Panc1 (cell line): ENCODE measurements around the gene SHROOM3.
"Not testable (repeated sequence)": the region's sequence is repeated elsewhere in the genome, so short reads cannot be mapped to it uniquely, and the experiment has no call there.

ENCODE experiments used
- POLR2AphosphoS5 ChIP-seq: IDR thresholded peaks from 2 replicates; pipeline ENCODE4 v1.6.1; 2012; ENCODE audit warnings: mild to moderate bottlenecking, low read depth, low read length, moderate library complexity
- SIN3A ChIP-seq: IDR thresholded peaks from 2 replicates; pipeline ENCODE4 v1.6.1; 2012; ENCODE audit warnings: low read depth, mild to moderate bottlenecking, low read length, moderate library complexity, borderline replicate concordance; ENCODE audit not compliant: insufficient read depth
- TCF7L2 ChIP-seq: IDR thresholded peaks from 2 replicates; pipeline ENCODE4 v1.6.1; 2011; ENCODE audit warnings: mild to moderate bottlenecking, low read depth, low read length, inconsistent platforms
- TF ChIP-seq, protein P1 (sequence below): fragments of 450-650 bp; IDR thresholded peaks from 2 replicates; pipeline ENCODE4 v1.5.1; 2017; ENCODE audit warnings: mild to moderate bottlenecking
- TF ChIP-seq, protein P2 (sequence below), 2 experiments: IDR thresholded peaks; 2 replicates each; pipeline ENCODE4 v1.6.1; 2011 to 2012; ENCODE audit warnings: low read depth in 2 of 2, control low read depth in 1 of 2, low read length in 1 of 2, mild to moderate bottlenecking in 1 of 2, moderate library complexity in 1 of 2; ENCODE audit not compliant: insufficient read depth in 1 of 2

- TF ChIP-seq, protein P1, sequence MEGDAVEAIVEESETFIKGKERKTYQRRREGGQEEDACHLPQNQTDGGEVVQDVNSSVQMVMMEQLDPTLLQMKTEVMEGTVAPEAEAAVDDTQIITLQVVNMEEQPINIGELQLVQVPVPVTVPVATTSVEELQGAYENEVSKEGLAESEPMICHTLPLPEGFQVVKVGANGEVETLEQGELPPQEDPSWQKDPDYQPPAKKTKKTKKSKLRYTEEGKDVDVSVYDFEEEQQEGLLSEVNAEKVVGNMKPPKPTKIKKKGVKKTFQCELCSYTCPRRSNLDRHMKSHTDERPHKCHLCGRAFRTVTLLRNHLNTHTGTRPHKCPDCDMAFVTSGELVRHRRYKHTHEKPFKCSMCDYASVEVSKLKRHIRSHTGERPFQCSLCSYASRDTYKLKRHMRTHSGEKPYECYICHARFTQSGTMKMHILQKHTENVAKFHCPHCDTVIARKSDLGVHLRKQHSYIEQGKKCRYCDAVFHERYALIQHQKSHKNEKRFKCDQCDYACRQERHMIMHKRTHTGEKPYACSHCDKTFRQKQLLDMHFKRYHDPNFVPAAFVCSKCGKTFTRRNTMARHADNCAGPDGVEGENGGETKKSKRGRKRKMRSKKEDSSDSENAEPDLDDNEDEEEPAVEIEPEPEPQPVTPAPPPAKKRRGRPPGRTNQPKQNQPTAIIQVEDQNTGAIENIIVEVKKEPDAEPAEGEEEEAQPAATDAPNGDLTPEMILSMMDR: not testable (repeated sequence)
- TF ChIP-seq POLR2AphosphoS5, SIN3A, TCF7L2: not testable (repeated sequence)
- TF ChIP-seq, protein P2, sequence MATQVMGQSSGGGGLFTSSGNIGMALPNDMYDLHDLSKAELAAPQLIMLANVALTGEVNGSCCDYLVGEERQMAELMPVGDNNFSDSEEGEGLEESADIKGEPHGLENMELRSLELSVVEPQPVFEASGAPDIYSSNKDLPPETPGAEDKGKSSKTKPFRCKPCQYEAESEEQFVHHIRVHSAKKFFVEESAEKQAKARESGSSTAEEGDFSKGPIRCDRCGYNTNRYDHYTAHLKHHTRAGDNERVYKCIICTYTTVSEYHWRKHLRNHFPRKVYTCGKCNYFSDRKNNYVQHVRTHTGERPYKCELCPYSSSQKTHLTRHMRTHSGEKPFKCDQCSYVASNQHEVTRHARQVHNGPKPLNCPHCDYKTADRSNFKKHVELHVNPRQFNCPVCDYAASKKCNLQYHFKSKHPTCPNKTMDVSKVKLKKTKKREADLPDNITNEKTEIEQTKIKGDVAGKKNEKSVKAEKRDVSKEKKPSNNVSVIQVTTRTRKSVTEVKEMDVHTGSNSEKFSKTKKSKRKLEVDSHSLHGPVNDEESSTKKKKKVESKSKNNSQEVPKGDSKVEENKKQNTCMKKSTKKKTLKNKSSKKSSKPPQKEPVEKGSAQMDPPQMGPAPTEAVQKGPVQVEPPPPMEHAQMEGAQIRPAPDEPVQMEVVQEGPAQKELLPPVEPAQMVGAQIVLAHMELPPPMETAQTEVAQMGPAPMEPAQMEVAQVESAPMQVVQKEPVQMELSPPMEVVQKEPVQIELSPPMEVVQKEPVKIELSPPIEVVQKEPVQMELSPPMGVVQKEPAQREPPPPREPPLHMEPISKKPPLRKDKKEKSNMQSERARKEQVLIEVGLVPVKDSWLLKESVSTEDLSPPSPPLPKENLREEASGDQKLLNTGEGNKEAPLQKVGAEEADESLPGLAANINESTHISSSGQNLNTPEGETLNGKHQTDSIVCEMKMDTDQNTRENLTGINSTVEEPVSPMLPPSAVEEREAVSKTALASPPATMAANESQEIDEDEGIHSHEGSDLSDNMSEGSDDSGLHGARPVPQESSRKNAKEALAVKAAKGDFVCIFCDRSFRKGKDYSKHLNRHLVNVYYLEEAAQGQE (IDR thresholded peaks at IDR 0.05; ENCODE audit: insufficient read depth in 1 of 2, low read depth in 2 of 2, low read length in 1 of 2): not testable (repeated sequence)
Observed at GRCh38 chr4:76454073-76454472, 19.0 kb downstream of the SHROOM3 start.
